Chondrocyte (in vitro differentiated cells): Measurements from ENCODE around the gene EGF. TPM values are rescaled to one million over a fixed set of nuclear protein-coding genes. Genes with fewer than 3 reads are reported as not detected.

Source experiments
- DNase-seq: peaks from one replicate; pipeline ENCODE4 v3.0.0; 2021; ENCODE audit warnings: mixed read lengths, low spot score
- H3K27ac Mint-ChIP-seq: one replicate; pipeline ENCODE4 v1.8.0; 2021; ENCODE audit warnings: mild to moderate bottlenecking, moderate library complexity, mixed read lengths; ENCODE audit not compliant: unreplicated experiment
- H3K27me3 Mint-ChIP-seq: 2 replicates; pipeline ENCODE4 v1.8.0; 2021; ENCODE audit warnings: low read depth, mixed read lengths
- H3K36me3 Mint-ChIP-seq: 2 replicates; pipeline ENCODE4 v1.8.0; 2021; ENCODE audit warnings: low read depth, mixed read lengths
- H3K4me1 Mint-ChIP-seq: 2 replicates; pipeline ENCODE4 v1.8.0; 2021; ENCODE audit warnings: low read depth, mild to moderate bottlenecking, mixed read lengths
- H3K4me3 Mint-ChIP-seq: one replicate; pipeline ENCODE4 v1.8.0; 2021; ENCODE audit warnings: mild to moderate bottlenecking, moderate library complexity, mixed read lengths; ENCODE audit not compliant: unreplicated experiment
- H3K9me3 Mint-ChIP-seq: 2 replicates; pipeline ENCODE4 v1.8.0; 2021; ENCODE audit warnings: low read depth, mixed read lengths
- CTCF ChIP-seq: fragments of 200-600 bp; sonication (generic); IDR thresholded peaks from 2 replicates; pipeline ENCODE4 v1.5.0; 2021; ENCODE audit warnings: antibody characterized with exemption, mild to moderate bottlenecking, moderate library complexity
- total RNA-seq: library from RNA; stranded (reverse); gene quantifications from 3 replicates; pipeline ENCODE4 v1.2.1, GENCODE V29; 2021

EGF gene
- total RNA-seq, 1 donor from 2014 or later: 1.4 TPM

- no peak for DNase-seq
- Mint-ChIP-seq H3K36me3 (no peaks in the 10 kb centered on the region), H3K4me3 (no peak overlapping the region), H3K9me3 (no peaks in the 10 kb centered on the region), H3K27ac (no peak overlapping the region), H3K4me1 (peaks cover 27% of the 10 kb centered on the region), H3K27me3 (no peaks in the 10 kb centered on the region)
- TF ChIP-seq CTCF: no peak
These were observed 2.8 kb downstream of the EGF start for GRCh38 chr4:109915385-109916026.

GRCh38 chr4:109916027-109916409, 3.3 kb downstream of the EGF start:
- H3K27ac Mint-ChIP-seq: no peak overlapping the region
- no peaks in the 10 kb centered on the region for H3K27me3 Mint-ChIP-seq
- no peak for TF ChIP-seq CTCF
- H3K36me3 Mint-ChIP-seq: no peaks in the 10 kb centered on the region
- H3K4me1 Mint-ChIP-seq: peaks cover 32% of the 10 kb centered on the region
- no peak overlapping the region for H3K4me3 Mint-ChIP-seq
- no peaks in the 10 kb centered on the region for H3K9me3 Mint-ChIP-seq
- no peak for DNase-seq

GRCh38 chr4:109921384-109921808, 8.7 kb downstream of the EGF start:
- Mint-ChIP-seq H3K27ac (peak overlapping the region; percentile 93), H3K9me3 (no peaks in the 10 kb centered on the region), H3K27me3 (no peaks in the 10 kb centered on the region), H3K4me1 (peaks cover 22% of the 10 kb centered on the region), H3K36me3 (no peaks in the 10 kb centered on the region), H3K4me3 (no peak overlapping the region)
- no peak for TF ChIP-seq CTCF
- DNase-seq: no peak

- TF ChIP-seq CTCF: no peak
- Mint-ChIP-seq H3K9me3 (no peaks in the 10 kb centered on the region), H3K4me1 (peaks cover 18% of the 10 kb centered on the region)
These were observed 12.7 kb downstream of the EGF start for GRCh38 chr4:109925396-109925795.

GRCh38 chr4:109928327-109929045, 15.8 kb downstream of the EGF start:
- Mint-ChIP-seq H3K27me3 (no peaks in the 10 kb centered on the region), H3K36me3 (no peaks in the 10 kb centered on the region), H3K4me3 (no peak overlapping the region), H3K27ac (no peak overlapping the region), H3K9me3 (no peaks in the 10 kb centered on the region), H3K4me1 (no peaks in the 10 kb centered on the region)
- DNase-seq: no peak
- no peak for TF ChIP-seq CTCF

More at GRCh38 chr4:109925396-109925795, 12.7 kb downstream of the EGF start:
- H3K36me3 Mint-ChIP-seq: no peaks in the 10 kb centered on the region
- no peaks in the 10 kb centered on the region for H3K27me3 Mint-ChIP-seq
- DNase-seq: no peak
- no peak overlapping the region for H3K27ac Mint-ChIP-seq
- no peak overlapping the region for H3K4me3 Mint-ChIP-seq
